ENCODE measurements around the gene SLC16A6.
A peak's percentile ranks its signal among the peaks of the same experiment; 100 is the strongest.
"Not testable (repeated sequence)": the region's sequence is repeated elsewhere in the genome, so short reads cannot be mapped to it uniquely, and the experiment has no call there.

SLC16A6 gene

GRCh38 chr17:68310152-68310551, 19.2 kb upstream of the SLC16A6 start:
- peak; percentile 38 for DNase-seq

- not testable (repeated sequence) for DNase-seq
These were observed 18.2 kb upstream of the SLC16A6 start for GRCh38 chr17:68309066-68309670.

GRCh38 chr17:68308486-68308885, 17.6 kb upstream of the SLC16A6 start:
- not testable (repeated sequence) for DNase-seq

- DNase-seq = no peak
These were observed 16.5 kb upstream of the SLC16A6 start for GRCh38 chr17:68307443-68307842.

- DNase-seq = no peak
These were observed 15.9 kb upstream of the SLC16A6 start for GRCh38 chr17:68306819-68307218.

GRCh38 chr17:68305142-68305541, 14.2 kb upstream of the SLC16A6 start:
- DNase-seq = no peak

- DNase-seq = no peak
These were observed 13.8 kb upstream of the SLC16A6 start for GRCh38 chr17:68304706-68305105.

GRCh38 chr17:68302666-68303065, 11.7 kb upstream of the SLC16A6 start:
- DNase-seq = no peak

GRCh38 chr17:68302066-68302564, 11.2 kb upstream of the SLC16A6 start:
- DNase-seq = no peak

- no peak for DNase-seq
These were observed 10.6 kb upstream of the SLC16A6 start for GRCh38 chr17:68301438-68301959.

- no peak for DNase-seq
These were observed 8.9 kb upstream of the SLC16A6 start for GRCh38 chr17:68299817-68300216.

GRCh38 chr17:68298601-68299000, 7.7 kb upstream of the SLC16A6 start:
- no peak for DNase-seq

GRCh38 chr17:68297195-68297594, 6.3 kb upstream of the SLC16A6 start:
- DNase-seq = no peak

GRCh38 chr17:68296217-68297191, 5.6 kb upstream of the SLC16A6 start:
- DNase-seq = peak; percentile 11

GRCh38 chr17:68295086-68295485, 4.2 kb upstream of the SLC16A6 start:
- DNase-seq = peak; percentile 66

- no peak for DNase-seq
These were observed 3.7 kb upstream of the SLC16A6 start for GRCh38 chr17:68294617-68295016.

GRCh38 chr17:68294196-68294555, 3.2 kb upstream of the SLC16A6 start:
- no peak for DNase-seq

- no peak for DNase-seq
These were observed 2.7 kb upstream of the SLC16A6 start for GRCh38 chr17:68293490-68294195.

- no peak for DNase-seq
These were observed 1.7 kb upstream of the SLC16A6 start for GRCh38 chr17:68292689-68293040.

- DNase-seq = peak; percentile 90
These were observed 1.1 kb upstream of the SLC16A6 start for GRCh38 chr17:68291836-68292688.

GRCh38 chr17:68290268-68290954, 516 bp downstream of the SLC16A6 start:
- DNase-seq = peak; percentile 37

GRCh38 chr17:68289936-68290267, 1.0 kb downstream of the SLC16A6 start:
- DNase-seq = no peak

All from stimulated activated naive CD4-positive, alpha-beta T cell treated with Interleukin-2 at 50 U/mL for 16 hours (primary cell).